A549 (cell line): ENCODE results near the gene RETREG1. TPM values are rescaled to one million over a fixed set of nuclear protein-coding genes. Genes with fewer than 3 reads are reported as not detected.

Experiments used
- ATAC-seq, 2 experiments: fragments of 200-7000 bp in 1 of 2; fragments of >200 bp in 1 of 2; cut with Nextera tagmentation in 1 of 2; cut with Tn5 transposase in 1 of 2; 3 replicates each; pipeline versions ENCODE4 v1.8.0 to v1.9.1; 2018 to 2020; ENCODE audit warnings: mild to moderate bottlenecking in 1 of 2, moderate library complexity in 1 of 2
- CTCF ChIA-PET: fragments of 300-600 bp; sonication (Branson Sonifier 250); formaldehyde crosslinking; extraction: SDS; loops from one replicate; lab custom pipeline; 2021; ENCODE audit warnings: antibody characterized with exemption, inconsistent platforms; lab: Yijun Ruan, JAX
- POLR2A ChIA-PET: fragments of 350-600 bp; formaldehyde crosslinking; extraction: SDS; loops from one replicate; lab custom pipeline; 2021; ENCODE audit warnings: antibody characterized with exemption, inconsistent platforms; lab: Yijun Ruan, JAX
- DNase-seq, 2 experiments: peaks; one replicate each; pipeline versions ENCODE4 v3.0.0 to v3.0.0-alpha.2; 2011 to 2016; ENCODE audit warnings: low read depth in 1 of 2, low spot score in 1 of 2
- FAIRE-seq: peaks from 2 replicates; lab custom pipeline; 2011; peaks lifted over from hg19 to GRCh38; lab: Jason Lieb, UNC
- H3K27ac ChIP-seq, 2 experiments: fragments of >200 bp; sonication (Bioruptor Twin); formaldehyde crosslinking; 3 replicates each; pipeline ENCODE4 v1.5.1; 2016 to 2017
- H3K4me1 ChIP-seq: fragments of >200 bp; sonication (Bioruptor Twin); formaldehyde crosslinking; 3 replicates; pipeline ENCODE4 v1.6.1; 2016
- H3K4me2 ChIP-seq: fragments of >200 bp; sonication (Bioruptor Twin); formaldehyde crosslinking; 3 replicates; pipeline ENCODE4 v1.6.1; 2016
- H3K4me3 ChIP-seq: fragments of >200 bp; sonication (Bioruptor Twin); formaldehyde crosslinking; 3 replicates; pipeline ENCODE4 v1.5.1; 2016
- H3K9me3 ChIP-seq: fragments of >200 bp; sonication (Bioruptor Twin); formaldehyde crosslinking; 3 replicates; pipeline ENCODE4 v1.6.1; 2016
- BCL3 ChIP-seq: fragments of >200 bp; sonication (Bioruptor Twin); formaldehyde crosslinking; IDR thresholded peaks from 3 replicates; pipeline ENCODE4 v1.6.1; 2016
- CBX8 ChIP-seq: fragments of 200-600 bp; sonication (generic); IDR thresholded peaks from 2 replicates; pipeline ENCODE4 v1.6.1; 2016
- CEBPB ChIP-seq, 2 experiments: fragments of >200 bp in 1 of 2; sonication (Bioruptor Twin) in 1 of 2; formaldehyde crosslinking in 1 of 2; IDR thresholded peaks; 2 replicates each; pipeline ENCODE4 v1.6.1; 2012 to 2016
- CHD4 ChIP-seq: fragments of 200-600 bp; sonication (generic); IDR thresholded peaks from 2 replicates; pipeline ENCODE4 v1.6.1; 2016; ENCODE audit warnings: antibody characterized with exemption, mild to moderate bottlenecking, borderline replicate concordance
- CTCF ChIP-seq: fragments of >200 bp; sonication (Bioruptor Twin); formaldehyde crosslinking; IDR thresholded peaks from 3 replicates; pipeline ENCODE4 v1.5.1; 2016
- EHF ChIP-seq: fragments of 250-450 bp; sonication (Bioruptor Pico); IDR thresholded peaks from 2 replicates; pipeline ENCODE4 v1.5.0; 2020; ENCODE audit warnings: mild to moderate bottlenecking
- EHMT2 ChIP-seq: fragments of 200-600 bp; sonication (generic); IDR thresholded peaks from 2 replicates; pipeline ENCODE4 v1.6.1; 2016; ENCODE audit warnings: antibody characterized with exemption, low read depth, mild to moderate bottlenecking, moderate library complexity
- ELK1 ChIP-seq: fragments of 150-350 bp; IDR thresholded peaks from 2 replicates; pipeline ENCODE4 v1.6.1; 2014; ENCODE audit warnings: low read depth, mild to moderate bottlenecking, low read length
- ESRRA ChIP-seq: fragments of 150-350 bp; IDR thresholded peaks from 2 replicates; pipeline ENCODE4 v1.6.1; 2014; ENCODE audit warnings: mild to moderate bottlenecking, low read length, borderline replicate concordance
- FOSB ChIP-seq: fragments of 250-450 bp; sonication (Bioruptor Pico); IDR thresholded peaks from 2 replicates; pipeline ENCODE4 v1.5.0; 2020; ENCODE audit warnings: mild to moderate bottlenecking, moderate library complexity
- HEYL ChIP-seq: fragments of 250-450 bp; sonication (Bioruptor Pico); IDR thresholded peaks from 2 replicates; pipeline ENCODE4 v1.8.0; 2021; ENCODE audit warnings: mild to moderate bottlenecking, moderate library complexity
- HOXA7 ChIP-seq: fragments of 250-450 bp; sonication (Bioruptor Pico); IDR thresholded peaks from 2 replicates; pipeline ENCODE4 v1.5.0; 2020; ENCODE audit warnings: mild to moderate bottlenecking, moderate library complexity
- HOXB13 ChIP-seq: fragments of 250-450 bp; sonication (Bioruptor Pico); IDR thresholded peaks from 2 replicates; pipeline ENCODE4 v1.5.0; 2020; ENCODE audit warnings: low read depth, mild to moderate bottlenecking, moderate library complexity
- MAFK ChIP-seq: fragments of 450-650 bp; IDR thresholded peaks from 2 replicates; pipeline ENCODE4 v1.6.1; 2014; ENCODE audit not compliant: partially characterized antibody
- MYC ChIP-seq: IDR thresholded peaks from 2 replicates; pipeline ENCODE4 v1.6.1; 2012; ENCODE audit warnings: mild to moderate bottlenecking, inconsistent platforms, low read length, improper control_type of control experiment, borderline replicate concordance
- NPAS2 ChIP-seq: fragments of 250-450 bp; sonication (Bioruptor Pico); IDR thresholded peaks from 2 replicates; pipeline ENCODE4 v1.8.0; 2022; ENCODE audit warnings: mild to moderate bottlenecking, moderate library complexity, borderline replicate concordance
- PHF8 ChIP-seq: fragments of 200-600 bp; sonication (generic); IDR thresholded peaks from 2 replicates; pipeline ENCODE4 v1.6.1; 2016; ENCODE audit warnings: low read depth, mild to moderate bottlenecking, antibody characterized with exemption, moderate library complexity, borderline replicate concordance
- POLR2AphosphoS2 ChIP-seq: conservative IDR thresholded peaks from 2 replicates; pipeline ENCODE4 v1.6.1; 2012; ENCODE audit warnings: low read length, improper control_type of control experiment, inconsistent platforms
- RAD21 ChIP-seq, 2 experiments: fragments of >200 bp in 1 of 2; sonication (Bioruptor Twin) in 1 of 2; formaldehyde crosslinking in 1 of 2; IDR thresholded peaks in 1 of 2; conservative IDR thresholded peaks in 1 of 2; 2 replicates in 1 of 2; 3 replicates in 1 of 2; pipeline ENCODE4 v1.6.1; 2012 to 2018; ENCODE audit warnings: inconsistent platforms in 1 of 2
- RARB ChIP-seq: fragments of 250-450 bp; sonication (Bioruptor Pico); IDR thresholded peaks from 2 replicates; pipeline ENCODE4 v1.8.0; 2021; ENCODE audit warnings: mild to moderate bottlenecking, moderate library complexity
- SMC3 ChIP-seq: fragments of >200 bp; sonication (Bioruptor Twin); formaldehyde crosslinking; IDR thresholded peaks from 3 replicates; pipeline ENCODE4 v1.6.1; 2018; ENCODE audit warnings: inconsistent platforms
- TP53 ChIP-seq: fragments of 250-450 bp; sonication (Bioruptor Pico); IDR thresholded peaks from 2 replicates; pipeline ENCODE4 v1.5.0; 2021; ENCODE audit warnings: mild to moderate bottlenecking, moderate library complexity
- USF2 ChIP-seq: fragments of 450-650 bp; IDR thresholded peaks from 2 replicates; pipeline ENCODE4 v1.6.1; 2014; ENCODE audit warnings: antibody characterized with exemption
- ZNF302 ChIP-seq: fragments of 250-450 bp; sonication (Bioruptor Pico); IDR thresholded peaks from 2 replicates; pipeline ENCODE4 v1.9.0; 2021; ENCODE audit warnings: inconsistent platforms, mild to moderate bottlenecking, moderate library complexity
- WGBS: methylation state at CpG from one replicate; pipeline ENCODE4 v1.1.6; 2017; ENCODE audit errors: missing lambda C conversion rate; 5-methylcytosine and 5-hydroxymethylcytosine counted together
- polyA plus RNA-seq, 4 experiments: library from polyadenylated mRNA; depleted of rRNA in 3 of 4; stranded (reverse); fragments of >200 nt; fragmentation: RNase III in 1 of 4; extraction: RNeasy Plus Mini Kit Qiagen cat#74134 plus additional on column Dnase treatment in 1 of 4; gene quantifications; 2 replicates in 3 of 4; 3 replicates in 1 of 4; pipeline ENCODE4 v1.2.3, GENCODE V29; 2011 to 2017

Gene RETREG1
- polyA plus RNA-seq, 2 of the 4 experiments (the other 2 are of a cell fraction): 2.1 to 3.4 TPM

GRCh38 chr5:16551628-16552027 is 65.2 kb downstream of the RETREG1 start:
- no peak overlapping the region for H3K4me2 ChIP-seq
- H3K4me3 ChIP-seq: no peak overlapping the region
- ChIA-PET POLR2A (no interaction called here), CTCF (interaction anchor here (0.6 to 5.3 kb wide), 14 partner anchors 11 to 653 kb away, joined by 3 to 29 read pairs (median 5); no protein-coding TSS in a partner anchor)
- FAIRE-seq (no peak), ATAC-seq (no peak), DNase-seq (no peak)
- H3K4me1 ChIP-seq: no peaks in the 10 kb centered on the region
- no peak for TF ChIP-seq POLR2AphosphoS2
- WGBS: 42% methylated on average over 2 of the region's 2 CpGs
- H3K27ac ChIP-seq: no peak overlapping the region
- no peaks in the 10 kb centered on the region for H3K9me3 ChIP-seq

GRCh38 chr5:16550316-16550952 is 66.4 kb downstream of the RETREG1 start:
- FAIRE-seq: peak; percentile 7
- TF ChIP-seq ZNF302 (no peak), EHF (CRISPR knock-in tag) (no peak), FOSB (CRISPR knock-in tag) (no peak), SMC3 (peak; percentile 65), CEBPB (IDR thresholded peaks at IDR 0.05) (no peak), HOXA7 (CRISPR knock-in tag) (no peak), RAD21 (conservative IDR thresholded peaks at IDR 0.05 in 1 of 2, IDR thresholded peaks at IDR 0.05 in 1 of 2) (peak; percentile 50 to 65; a peak in 4 of 5 replicates), CTCF (peak; percentile 72), NPAS2 (CRISPR knock-in tag) (no peak), MAFK (peak; percentile 55), CBX8 (no peak)
- H3K9me3 ChIP-seq: no peaks in the 10 kb centered on the region
- H3K4me3 ChIP-seq: no peak overlapping the region
- H3K4me1 ChIP-seq: no peaks in the 10 kb centered on the region
- ATAC-seq: peak; percentile 72 to 90; a peak in 5 of 6 replicates
- ChIA-PET CTCF (interaction anchor here (0.6 to 5.3 kb wide), 17 partner anchors 8 to 644 kb away, joined by 3 to 29 read pairs (median 4); no protein-coding TSS in a partner anchor), POLR2A (no interaction called here)
- H3K27ac ChIP-seq: no peak overlapping the region
- 39% methylated on average over 7 of the region's 7 CpGs for WGBS
- H3K4me2 ChIP-seq: peak overlapping the region; percentile 51
- DNase-seq: peak; percentile 69 to 76

GRCh38 chr5:16549491-16550206 is 67.1 kb downstream of the RETREG1 start:
- H3K9me3 ChIP-seq: no peaks in the 10 kb centered on the region
- DNase-seq (no peak), FAIRE-seq (no peak), ATAC-seq (no peak)
- H3K4me3 ChIP-seq: no peak overlapping the region
- ChIA-PET POLR2A (no interaction called here), CTCF (interaction anchor here (1.0 to 5.3 kb wide), 15 partner anchors 9 to 68 kb away, joined by 3 to 29 read pairs (median 5); no protein-coding TSS in a partner anchor)
- peak overlapping the region; percentile 51 for H3K4me2 ChIP-seq
- 0 out of 3 replicates have a peak, but pooled peaks cover 3% of the 10 kb centered on the region for H3K4me1 ChIP-seq
- 70% methylated on average over 5 of the region's 5 CpGs for WGBS
- H3K27ac ChIP-seq: no peak overlapping the region
- TF ChIP-seq ESRRA (no peak), USF2 (no peak), ELK1 (no peak), PHF8 (no peak), MYC (no peak), TP53 (CRISPR knock-in tag) (no peak), HOXB13 (CRISPR knock-in tag) (no peak), HOXA7 (CRISPR knock-in tag) (no peak), EHMT2 (no peak), HEYL (CRISPR knock-in tag) (no peak), SMC3 (no peak), FOSB (CRISPR knock-in tag) (no peak), RARB (no peak), BCL3 (no peak), CHD4 (no peak)
